A549 (cell line): ENCODE measurements around the gene IL21R. TPM values are rescaled to one million over a fixed set of nuclear protein-coding genes. Genes with fewer than 3 reads are reported as not detected.

Source experiments
- ATAC-seq, 2 experiments: fragments of 200-7000 bp in 1 of 2; fragments of >200 bp in 1 of 2; cut with Nextera tagmentation in 1 of 2; cut with Tn5 transposase in 1 of 2; 3 replicates each; pipeline versions ENCODE4 v1.8.0 to v1.9.1; 2018 to 2020; ENCODE audit warnings: mild to moderate bottlenecking in 1 of 2, moderate library complexity in 1 of 2
- CTCF ChIA-PET: fragments of 300-600 bp; sonication (Branson Sonifier 250); formaldehyde crosslinking; extraction: SDS; loops from one replicate; lab custom pipeline; 2021; ENCODE audit warnings: antibody characterized with exemption, inconsistent platforms; lab: Yijun Ruan, JAX
- POLR2A ChIA-PET: fragments of 350-600 bp; formaldehyde crosslinking; extraction: SDS; loops from one replicate; lab custom pipeline; 2021; ENCODE audit warnings: antibody characterized with exemption, inconsistent platforms; lab: Yijun Ruan, JAX
- DNase-seq, 2 experiments: peaks; one replicate each; pipeline versions ENCODE4 v3.0.0 to v3.0.0-alpha.2; 2011 to 2016; ENCODE audit warnings: low read depth in 1 of 2, low spot score in 1 of 2
- FAIRE-seq: peaks from 2 replicates; lab custom pipeline; 2011; peaks lifted over from hg19 to GRCh38; lab: Jason Lieb, UNC
- H3K27ac ChIP-seq, 2 experiments: fragments of >200 bp; sonication (Bioruptor Twin); formaldehyde crosslinking; 3 replicates each; pipeline ENCODE4 v1.5.1; 2016 to 2017
- H3K4me1 ChIP-seq: fragments of >200 bp; sonication (Bioruptor Twin); formaldehyde crosslinking; 3 replicates; pipeline ENCODE4 v1.6.1; 2016
- H3K4me2 ChIP-seq: fragments of >200 bp; sonication (Bioruptor Twin); formaldehyde crosslinking; 3 replicates; pipeline ENCODE4 v1.6.1; 2016
- H3K4me3 ChIP-seq: fragments of >200 bp; sonication (Bioruptor Twin); formaldehyde crosslinking; 3 replicates; pipeline ENCODE4 v1.5.1; 2016
- H3K9me3 ChIP-seq: fragments of >200 bp; sonication (Bioruptor Twin); formaldehyde crosslinking; 3 replicates; pipeline ENCODE4 v1.6.1; 2016
- BCL3 ChIP-seq: fragments of >200 bp; sonication (Bioruptor Twin); formaldehyde crosslinking; IDR thresholded peaks from 3 replicates; pipeline ENCODE4 v1.6.1; 2016
- CBX8 ChIP-seq: fragments of 200-600 bp; sonication (generic); IDR thresholded peaks from 2 replicates; pipeline ENCODE4 v1.6.1; 2016
- EHF ChIP-seq: fragments of 250-450 bp; sonication (Bioruptor Pico); IDR thresholded peaks from 2 replicates; pipeline ENCODE4 v1.5.0; 2020; ENCODE audit warnings: mild to moderate bottlenecking
- FOXS1 ChIP-seq: fragments of 250-450 bp; sonication (Bioruptor Pico); IDR thresholded peaks from 2 replicates; pipeline ENCODE4 v1.5.0; 2020; ENCODE audit warnings: mild to moderate bottlenecking, moderate library complexity
- HDAC2 ChIP-seq: fragments of 200-600 bp; sonication (generic); IDR thresholded peaks from 2 replicates; pipeline ENCODE4 v1.6.1; 2016
- HEYL ChIP-seq: fragments of 250-450 bp; sonication (Bioruptor Pico); IDR thresholded peaks from 2 replicates; pipeline ENCODE4 v1.8.0; 2021; ENCODE audit warnings: mild to moderate bottlenecking, moderate library complexity
- HOXA7 ChIP-seq: fragments of 250-450 bp; sonication (Bioruptor Pico); IDR thresholded peaks from 2 replicates; pipeline ENCODE4 v1.5.0; 2020; ENCODE audit warnings: mild to moderate bottlenecking, moderate library complexity
- HOXB13 ChIP-seq: fragments of 250-450 bp; sonication (Bioruptor Pico); IDR thresholded peaks from 2 replicates; pipeline ENCODE4 v1.5.0; 2020; ENCODE audit warnings: low read depth, mild to moderate bottlenecking, moderate library complexity
- HOXB5 ChIP-seq: fragments of 250-450 bp; sonication (Bioruptor Pico); IDR thresholded peaks from 2 replicates; pipeline ENCODE4 v1.5.0; 2020; ENCODE audit warnings: mild to moderate bottlenecking, moderate library complexity
- JUN ChIP-seq, 2 experiments: fragments of >200 bp; sonication (Bioruptor Twin); formaldehyde crosslinking; IDR thresholded peaks; 2 replicates in 1 of 2; 3 replicates in 1 of 2; pipeline ENCODE4 v1.6.1; 2016 to 2017
- JUNB ChIP-seq: fragments of >200 bp; sonication (Bioruptor Twin); formaldehyde crosslinking; IDR thresholded peaks from 2 replicates; pipeline ENCODE4 v1.6.1; 2016
- KDM1A ChIP-seq: fragments of 200-600 bp; sonication (generic); IDR thresholded peaks from 2 replicates; pipeline ENCODE4 v1.6.1; 2016; ENCODE audit warnings: low read depth, mild to moderate bottlenecking
- NFE2L2 ChIP-seq: fragments of 150-350 bp; conservative IDR thresholded peaks from 2 replicates; pipeline ENCODE4 v1.6.1; 2014; ENCODE audit warnings: low read length
- PBX3 ChIP-seq: IDR thresholded peaks from 2 replicates; pipeline ENCODE4 v1.6.1; 2012
- PHF8 ChIP-seq: fragments of 200-600 bp; sonication (generic); IDR thresholded peaks from 2 replicates; pipeline ENCODE4 v1.6.1; 2016; ENCODE audit warnings: low read depth, mild to moderate bottlenecking, antibody characterized with exemption, moderate library complexity, borderline replicate concordance
- RAD21 ChIP-seq, 2 experiments: fragments of >200 bp in 1 of 2; sonication (Bioruptor Twin) in 1 of 2; formaldehyde crosslinking in 1 of 2; IDR thresholded peaks in 1 of 2; conservative IDR thresholded peaks in 1 of 2; 2 replicates in 1 of 2; 3 replicates in 1 of 2; pipeline ENCODE4 v1.6.1; 2012 to 2018; ENCODE audit warnings: inconsistent platforms in 1 of 2
- RCOR1 ChIP-seq: fragments of 150-350 bp; IDR thresholded peaks from 2 replicates; pipeline ENCODE4 v1.6.1; 2014; ENCODE audit warnings: antibody characterized with exemption, low read length, low read depth
- REST ChIP-seq: fragments of 200-600 bp; sonication (generic); IDR thresholded peaks from 2 replicates; pipeline ENCODE4 v1.6.1; 2016; ENCODE audit warnings: antibody characterized with exemption, mild to moderate bottlenecking, moderate library complexity
- RFX5 ChIP-seq: fragments of 450-650 bp; IDR thresholded peaks from 2 replicates; pipeline ENCODE4 v1.7.1; 2014; ENCODE audit warnings: antibody characterized with exemption, mild to moderate bottlenecking, moderate library complexity
- RNF2 ChIP-seq: fragments of 200-600 bp; sonication (generic); IDR thresholded peaks from 2 replicates; pipeline ENCODE4 v1.6.1; 2016; ENCODE audit warnings: low read depth, mild to moderate bottlenecking, antibody characterized with exemption, moderate library complexity, borderline replicate concordance
- TP53 ChIP-seq: fragments of 250-450 bp; sonication (Bioruptor Pico); IDR thresholded peaks from 2 replicates; pipeline ENCODE4 v1.5.0; 2021; ENCODE audit warnings: mild to moderate bottlenecking, moderate library complexity
- ZC3H11A ChIP-seq: fragments of 450-650 bp; IDR thresholded peaks from 2 replicates; pipeline ENCODE4 v1.6.1; 2014; ENCODE audit warnings: antibody characterized with exemption, mild to moderate bottlenecking
- WGBS: methylation state at CpG from one replicate; pipeline ENCODE4 v1.1.6; 2017; ENCODE audit errors: missing lambda C conversion rate; 5-methylcytosine and 5-hydroxymethylcytosine counted together
- polyA plus RNA-seq, 4 experiments: library from polyadenylated mRNA; depleted of rRNA in 3 of 4; stranded (reverse); fragments of >200 nt; fragmentation: RNase III in 1 of 4; extraction: RNeasy Plus Mini Kit Qiagen cat#74134 plus additional on column Dnase treatment in 1 of 4; gene quantifications; 2 replicates in 3 of 4; 3 replicates in 1 of 4; pipeline ENCODE4 v1.2.3, GENCODE V29; 2011 to 2017
- TF ChIP-seq, protein P1 (sequence below): IDR thresholded peaks from 2 replicates; pipeline ENCODE4 v1.6.1; 2012; ENCODE audit warnings: low read depth, borderline replicate concordance
- TF ChIP-seq, protein P2 (sequence below): fragments of 250-450 bp; sonication (Bioruptor Pico); IDR thresholded peaks from 2 replicates; pipeline ENCODE4 v1.5.0; 2020; ENCODE audit warnings: low read depth, mild to moderate bottlenecking, moderate library complexity
- TF ChIP-seq, protein P3 (sequence below): IDR thresholded peaks from 2 replicates; pipeline ENCODE4 v1.6.1; 2012

IL21R gene
- polyA plus RNA-seq, 2 of the 4 experiments (the other 2 are of a cell fraction): 0.04 to 0.09 TPM

GRCh38 chr16:27385398-27385797, 16.6 kb upstream of the IL21R start:
- ATAC-seq (no peak), DNase-seq (no peak), FAIRE-seq (no peak)
- Histone ChIP-seq H3K9me3 (peaks cover 17% of the 10 kb centered on the region; the same call in 2 of the 3 replicates), H3K4me1 (no peaks in the 10 kb centered on the region), H3K4me3 (no peak overlapping the region), H3K4me2 (no peak overlapping the region), H3K27ac (no peak overlapping the region)
- ChIA-PET POLR2A (no interaction called here), CTCF (interaction anchor here (1.1 to 2.5 kb wide), 2 partner anchors 17 to 150 kb away, joined by 3 to 7 read pairs; no protein-coding TSS in a partner anchor)
- 36% methylated on average over 7 of the region's 7 CpGs for WGBS
- TF ChIP-seq FOXS1 (CRISPR knock-in tag) (no peak), HOXB5 (CRISPR knock-in tag) (no peak), RNF2 (no peak), KDM1A (no peak), HDAC2 (no peak), BCL3 (no peak), REST (no peak), HOXB13 (no peak), CBX8 (no peak), HEYL (CRISPR knock-in tag) (no peak), JUN (IDR thresholded peaks at IDR 0.05) (no peak), ZC3H11A (no peak), EHF (no peak)

DNA sequence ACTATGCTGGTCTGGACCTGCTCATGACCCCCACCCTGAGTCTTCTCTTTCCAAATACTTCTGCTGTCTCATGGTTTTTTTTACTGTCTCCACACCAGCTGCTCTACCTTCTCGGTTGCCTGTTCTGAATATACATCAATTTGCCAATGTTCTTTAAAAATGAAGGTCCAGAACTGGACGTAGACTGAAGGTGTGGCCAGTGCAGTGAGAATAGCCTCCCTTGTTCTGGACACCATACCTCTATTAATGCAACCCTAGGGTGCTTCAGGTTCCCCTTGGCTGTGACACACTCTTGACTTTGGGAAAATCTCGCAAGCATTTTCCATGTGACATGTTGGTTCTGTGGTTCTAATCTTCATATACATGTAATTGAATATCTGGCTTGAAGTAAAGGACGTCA, 15.3 kb upstream of the IL21R start:
- H3K4me3 ChIP-seq: no peak overlapping the region
- no peak overlapping the region for H3K27ac ChIP-seq
- ATAC-seq (no peak), FAIRE-seq (no peak), DNase-seq (no peak)
- no peaks in the 10 kb centered on the region for H3K4me1 ChIP-seq
- no peak overlapping the region for H3K4me2 ChIP-seq
- 23% methylated on average over 4 of the region's 4 CpGs for WGBS
- TF ChIP-seq, protein P1, sequence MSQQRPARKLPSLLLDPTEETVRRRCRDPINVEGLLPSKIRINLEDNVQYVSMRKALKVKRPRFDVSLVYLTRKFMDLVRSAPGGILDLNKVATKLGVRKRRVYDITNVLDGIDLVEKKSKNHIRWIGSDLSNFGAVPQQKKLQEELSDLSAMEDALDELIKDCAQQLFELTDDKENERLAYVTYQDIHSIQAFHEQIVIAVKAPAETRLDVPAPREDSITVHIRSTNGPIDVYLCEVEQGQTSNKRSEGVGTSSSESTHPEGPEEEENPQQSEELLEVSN: no peak
- TF ChIP-seq RFX5: no peak
- no peak for TF ChIP-seq NFE2L2
- TF ChIP-seq HOXA7 (CRISPR knock-in tag): no peak
- no peak for TF ChIP-seq RAD21 (conservative IDR thresholded peaks at IDR 0.05 in 1 of 2, IDR thresholded peaks at IDR 0.05 in 1 of 2)
- TF ChIP-seq BCL3: no peak
- no peak for TF ChIP-seq REST
- TF ChIP-seq PBX3: no peak
- TF ChIP-seq PHF8: no peak
- TF ChIP-seq, protein P2, sequence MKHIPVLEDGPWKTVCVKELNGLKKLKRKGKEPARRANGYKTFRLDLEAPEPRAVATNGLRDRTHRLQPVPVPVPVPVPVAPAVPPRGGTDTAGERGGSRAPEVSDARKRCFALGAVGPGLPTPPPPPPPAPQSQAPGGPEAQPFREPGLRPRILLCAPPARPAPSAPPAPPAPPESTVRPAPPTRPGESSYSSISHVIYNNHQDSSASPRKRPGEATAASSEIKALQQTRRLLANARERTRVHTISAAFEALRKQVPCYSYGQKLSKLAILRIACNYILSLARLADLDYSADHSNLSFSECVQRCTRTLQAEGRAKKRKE: no peak
- no peak for TF ChIP-seq JUNB
- no peak for TF ChIP-seq RCOR1
- no peak for TF ChIP-seq EHF
- no peak for TF ChIP-seq CBX8
- TF ChIP-seq, protein P3, sequence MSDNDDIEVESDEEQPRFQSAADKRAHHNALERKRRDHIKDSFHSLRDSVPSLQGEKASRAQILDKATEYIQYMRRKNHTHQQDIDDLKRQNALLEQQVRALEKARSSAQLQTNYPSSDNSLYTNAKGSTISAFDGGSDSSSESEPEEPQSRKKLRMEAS: no peak
- no peak for TF ChIP-seq TP53 (CRISPR knock-in tag)
- TF ChIP-seq, all 56 proteins: peak for 0
- ChIA-PET POLR2A (no interaction called here), CTCF (interaction anchor here (1.1 to 2.5 kb wide), 5 partner anchors 18 to 160 kb away, joined by 3 to 7 read pairs (median 3); no protein-coding TSS in a partner anchor)
- H3K9me3 ChIP-seq: peaks cover 17% of the 10 kb centered on the region; the same call in 2 of the 3 replicates
